ENCODE results near the gene LRCOL1.

Gene LRCOL1

GRCh38 chr12:132619071-132619385 lies 8.6 kb upstream of the LRCOL1 start:
- no peak for DNase-seq (ENCODE audit: low read depth)

DNA sequence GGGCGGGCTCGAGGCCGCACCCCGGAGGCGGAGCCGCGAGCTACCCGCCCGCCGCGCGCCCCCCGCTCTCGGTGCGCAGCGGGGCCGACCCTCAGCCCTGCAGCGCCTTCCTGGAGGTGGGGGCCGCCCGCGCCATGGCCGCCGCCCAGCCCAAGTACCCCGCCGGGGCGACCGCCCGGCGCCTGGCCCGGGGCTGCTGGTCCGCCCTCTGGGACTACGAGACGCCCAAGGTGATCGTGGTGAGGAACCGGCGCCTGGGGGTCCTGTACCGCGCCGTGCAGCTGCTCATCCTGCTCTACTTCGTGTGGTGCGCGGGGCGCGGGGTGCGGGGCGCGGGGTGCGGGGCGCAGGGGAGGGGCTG lies 8.3 kb upstream of the LRCOL1 start, which contains the start of gene P2RX2:
Gene P2RX2 (plus strand): TSS at position 94 of the 361 bp plus-strand sequence. CDS start 41 bp downstream, at position 135.
- no peak for DNase-seq (ENCODE audit: low read depth)

- no peak for DNase-seq (ENCODE audit: low read depth)
These were observed 7.7 kb upstream of the LRCOL1 start for GRCh38 chr12:132617822-132618682.

DNA sequence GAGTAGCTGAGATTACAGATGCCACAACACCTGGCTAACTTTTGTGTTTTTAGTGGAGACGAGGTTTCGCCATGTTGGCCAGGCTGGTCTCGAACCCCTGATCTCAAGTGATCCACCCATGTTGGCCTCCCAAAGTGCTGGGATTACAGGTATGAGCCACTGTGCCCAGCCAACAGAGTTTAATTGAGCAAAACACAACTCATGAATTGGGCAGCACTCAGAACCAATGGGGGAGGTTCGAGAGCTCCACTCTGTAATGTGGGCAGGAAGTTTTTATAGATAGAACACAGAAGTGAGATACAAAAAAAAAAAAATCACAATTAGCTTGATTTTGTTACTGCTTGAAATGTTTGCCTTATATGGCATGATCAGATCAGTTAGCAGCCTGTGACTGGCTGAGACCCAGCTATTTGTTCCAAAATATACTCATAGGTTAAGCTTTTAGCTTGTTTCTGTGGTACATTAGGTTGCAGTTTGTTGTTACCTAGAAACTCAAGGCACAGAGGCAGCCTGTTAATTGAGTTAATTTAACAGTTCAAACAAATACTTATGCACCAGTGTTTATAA lies 6.8 kb upstream of the LRCOL1 start:
- DNase-seq (ENCODE audit: low read depth) = no peak

- no peak for DNase-seq (ENCODE audit: low read depth)
These were observed 5.2 kb upstream of the LRCOL1 start for GRCh38 chr12:132615579-132616038.

- peak; percentile 31 for DNase-seq (ENCODE audit: low read depth)
These were observed 4.6 kb upstream of the LRCOL1 start for GRCh38 chr12:132614861-132615578.

DNA sequence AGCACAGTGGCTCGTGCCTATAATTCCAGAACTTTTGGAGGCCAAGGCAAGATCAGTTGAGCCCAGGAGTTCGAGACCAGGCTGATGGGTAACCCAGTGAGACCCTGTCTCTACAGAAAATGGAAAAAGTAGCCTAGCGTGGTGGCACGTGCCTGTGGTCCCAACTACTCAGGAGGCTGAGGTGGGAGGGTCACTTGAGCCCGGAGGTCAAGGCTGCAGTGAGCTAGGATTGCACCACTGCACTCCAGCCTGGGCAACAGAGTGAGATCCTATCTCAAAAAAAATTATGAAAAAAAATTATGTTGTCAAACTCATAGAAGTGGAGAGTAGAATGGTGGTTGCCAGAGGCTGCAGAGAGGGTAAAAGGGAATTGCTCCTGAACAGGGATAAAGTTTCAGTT lies 3.6 kb upstream of the LRCOL1 start:
- DNase-seq (ENCODE audit: low read depth) = no peak

DNA sequence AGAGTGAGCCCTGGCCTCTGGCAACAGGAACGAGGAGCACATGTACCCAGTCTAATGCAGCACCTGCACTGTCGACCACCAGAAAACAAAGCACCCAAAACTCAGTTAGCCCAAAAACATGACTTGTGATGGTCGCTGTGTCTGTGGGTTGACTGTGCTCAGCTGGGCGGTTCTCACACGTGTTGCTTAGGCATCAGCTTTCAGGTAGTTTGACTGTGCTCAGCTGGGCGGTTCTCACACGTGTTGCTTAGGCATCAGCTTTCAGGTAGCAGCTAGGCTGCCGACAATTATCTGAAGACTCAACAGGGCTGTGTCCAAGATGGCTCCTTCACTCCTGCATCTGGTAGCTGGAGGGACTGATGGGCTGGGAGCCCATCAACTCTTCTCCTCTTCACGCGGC lies 1.2 kb upstream of the LRCOL1 start:
- DNase-seq (ENCODE audit: low read depth) = no peak

GRCh38 chr12:132610866-132611602 lies 652 bp upstream of the LRCOL1 start:
- DNase-seq (ENCODE audit: low read depth) = no peak

DNA sequence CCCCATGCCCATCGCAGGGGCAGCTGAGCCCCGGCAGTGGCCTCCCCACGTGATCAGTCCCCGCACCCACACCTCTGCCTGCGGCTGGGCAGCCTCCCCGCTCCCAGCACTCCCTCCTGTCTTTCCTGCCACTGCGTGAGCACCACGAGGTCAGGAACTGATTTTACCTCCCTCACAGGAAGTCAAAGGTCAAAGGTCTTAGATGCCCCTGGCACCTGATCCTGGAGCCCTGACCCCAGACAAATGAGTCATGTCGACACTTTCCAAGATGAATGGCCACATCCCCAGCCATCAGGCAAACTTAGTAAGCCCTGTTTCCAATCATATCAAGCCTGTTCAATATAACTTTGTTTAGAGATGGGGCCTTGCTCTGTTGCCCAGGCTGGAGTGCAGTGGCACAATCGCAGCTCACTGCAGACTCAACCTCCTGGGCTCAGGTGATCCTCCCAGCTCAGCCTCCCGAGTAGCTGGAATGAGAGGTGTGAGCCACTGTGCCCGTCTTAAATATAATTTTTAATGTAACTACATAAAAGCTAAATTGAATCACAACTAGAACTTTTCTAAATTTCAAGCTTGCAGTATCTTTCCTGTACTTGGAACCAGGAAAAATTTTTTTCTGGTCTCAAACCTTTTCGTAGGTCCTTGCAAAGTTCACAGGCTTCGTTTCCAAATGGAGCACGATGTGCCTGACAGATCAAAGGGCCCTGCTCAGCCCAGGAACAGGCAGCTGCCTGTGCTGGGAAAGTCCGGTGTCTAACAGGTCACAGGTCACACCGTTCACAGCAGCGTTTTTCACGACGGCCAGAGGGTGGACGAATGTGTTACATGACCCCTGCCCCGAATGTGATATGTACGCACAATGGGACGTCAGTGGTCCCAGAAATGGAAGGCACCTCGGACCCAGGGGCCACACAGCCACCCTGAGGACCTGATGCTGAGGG lies 1.9 kb downstream of the LRCOL1 start:
- DNase-seq (ENCODE audit: low read depth) = no peak

DNA sequence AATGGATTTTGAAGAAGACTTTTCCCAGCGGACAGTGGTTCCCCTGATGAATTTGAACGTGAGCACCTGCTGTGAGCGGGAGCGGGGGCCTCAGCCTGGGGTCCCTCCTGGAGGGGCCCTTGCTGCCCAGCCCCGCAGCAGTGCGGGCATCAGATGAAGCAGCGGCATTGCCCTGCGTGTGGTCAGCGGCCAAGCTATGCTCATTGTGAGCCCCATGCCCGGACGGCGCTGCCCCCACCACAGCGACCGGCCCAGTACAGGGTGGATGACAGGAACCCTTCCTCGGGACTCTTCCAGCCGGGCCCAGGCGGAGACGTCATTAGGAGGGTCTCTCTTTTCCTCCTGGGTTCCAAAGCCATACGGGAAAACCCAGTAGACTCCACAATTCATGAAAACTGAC lies 3.5 kb downstream of the LRCOL1 start:
- no peak for DNase-seq (ENCODE audit: low read depth)

DNA sequence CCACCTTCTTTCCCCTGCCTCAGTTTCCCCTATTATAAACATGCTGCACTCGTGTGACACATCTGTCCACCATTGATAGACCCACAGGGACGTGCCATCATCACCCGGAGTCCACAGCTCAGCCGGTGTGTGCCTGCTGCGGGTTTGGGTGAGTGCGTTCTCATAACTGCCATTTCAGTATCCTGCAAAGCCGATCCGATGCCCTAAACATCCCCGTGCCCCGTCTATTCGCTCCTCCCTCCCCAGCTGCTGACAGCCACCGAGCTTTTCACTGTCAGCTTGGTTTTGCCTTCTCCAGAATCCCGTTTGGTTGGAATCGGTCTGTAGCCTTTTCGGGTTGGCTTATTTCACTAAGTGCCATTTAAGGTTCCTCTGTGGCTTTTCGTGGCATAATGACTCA lies 3.9 kb downstream of the LRCOL1 start:
- no peak for DNase-seq (ENCODE audit: low read depth)

- no peak for DNase-seq (ENCODE audit: low read depth)
These were observed 4.5 kb downstream of the LRCOL1 start for GRCh38 chr12:132605892-132606291.

- DNase-seq (ENCODE audit: low read depth) = no peak
These were observed 5.5 kb downstream of the LRCOL1 start for GRCh38 chr12:132604668-132605441.

- DNase-seq (ENCODE audit: low read depth) = no peak
These were observed 6.2 kb downstream of the LRCOL1 start for GRCh38 chr12:132604151-132604618.

DNA sequence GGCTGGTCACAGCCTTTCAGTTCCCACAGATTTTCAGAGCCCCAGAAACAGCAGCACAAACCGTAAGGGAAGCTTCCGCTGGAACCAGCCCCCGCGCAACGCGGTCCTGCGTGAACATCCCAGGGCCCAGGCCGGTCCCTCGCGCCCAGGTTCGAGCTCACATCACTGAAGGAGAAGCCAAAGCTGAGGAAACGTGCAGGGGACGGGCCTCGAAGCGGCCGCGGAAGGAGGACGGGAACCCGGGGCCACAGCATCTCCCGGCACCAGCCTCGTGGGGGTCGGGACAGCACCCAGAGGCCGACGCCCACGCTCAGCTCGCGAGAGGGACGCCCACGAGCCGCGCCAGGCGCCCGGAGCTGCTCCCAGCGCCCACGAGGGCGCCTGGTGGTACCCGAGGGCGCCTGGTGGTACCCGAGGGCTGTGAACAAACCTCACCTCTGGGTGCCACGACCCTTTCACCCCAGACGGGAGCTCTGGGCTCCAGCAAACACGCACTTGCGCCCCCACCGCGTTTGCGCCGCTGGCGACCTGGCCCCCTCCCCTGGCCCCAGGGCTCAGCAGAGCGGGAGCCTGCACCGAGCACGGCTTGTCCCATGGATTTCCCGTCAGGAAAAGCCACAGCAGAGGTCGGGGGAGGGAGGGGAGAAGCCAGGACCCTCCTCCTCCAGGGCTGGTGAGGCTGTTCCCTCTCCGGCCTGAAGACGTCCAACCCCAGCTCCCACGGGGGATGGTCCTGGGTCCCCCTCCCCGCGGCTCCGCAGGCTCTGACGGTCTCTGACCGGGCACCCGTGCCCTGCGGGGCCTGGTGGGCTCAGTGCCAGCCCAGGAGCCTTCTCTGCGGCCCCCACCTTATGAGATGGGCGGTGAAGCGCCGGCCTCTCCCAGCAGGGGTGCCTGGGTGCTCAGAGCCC lies 6.9 kb downstream of the LRCOL1 start:
- DNase-seq (ENCODE audit: low read depth) = no peak

GRCh38 chr12:132602572-132603239 lies 7.7 kb downstream of the LRCOL1 start:
- DNase-seq (ENCODE audit: low read depth) = no peak

DNA sequence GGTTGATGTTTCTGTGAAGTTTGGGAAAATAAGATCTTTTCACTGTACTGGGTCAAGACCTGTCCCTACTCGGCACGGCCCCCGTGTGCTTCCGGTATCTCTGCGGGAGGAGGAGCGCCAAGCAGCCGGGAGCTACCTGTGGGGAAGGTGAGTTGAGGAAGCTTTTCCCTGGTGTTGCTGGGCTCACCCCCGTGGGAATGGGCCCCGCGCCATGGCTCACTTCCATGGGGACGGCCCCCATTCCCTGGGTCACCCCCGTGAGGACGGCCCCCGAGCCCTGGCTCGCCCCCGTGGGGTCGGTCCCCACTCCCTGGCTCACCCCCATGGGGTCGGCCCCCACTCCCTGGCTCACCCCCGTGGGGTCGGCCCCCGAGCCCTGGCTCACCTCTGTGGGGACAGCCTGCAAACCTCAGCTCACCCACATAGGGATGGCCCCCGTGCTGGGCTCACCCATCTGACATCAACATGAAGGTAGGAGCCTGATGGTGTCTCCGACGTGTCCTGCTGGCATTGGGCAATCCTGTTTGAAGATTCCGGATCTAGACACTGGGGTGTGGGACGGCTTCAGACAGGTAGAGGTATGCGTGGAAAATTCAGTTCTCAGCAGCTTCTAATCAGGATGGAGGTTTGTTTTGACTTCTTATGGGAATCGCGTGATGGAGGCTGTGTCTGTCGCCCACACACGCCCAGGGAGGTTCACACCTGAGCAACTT lies 9.1 kb downstream of the LRCOL1 start:
- DNase-seq (ENCODE audit: low read depth) = no peak
